Astrocyte (in vitro differentiated cells and primary cell): ENCODE measurements around the gene PCNA. TPM values are rescaled to one million over a fixed set of nuclear protein-coding genes. Genes with fewer than 3 reads are reported as not detected.

Source experiments
- DNase-seq: peaks from one replicate; pipeline ENCODE4 v3.0.0-alpha.2; 2010; ENCODE audit warnings: low read depth
- FAIRE-seq: peaks from 2 replicates; lab custom pipeline; 2011; peaks lifted over from hg19 to GRCh38; lab: Jason Lieb, UNC
- H2AFZ ChIP-seq: 2 replicates; pipeline ENCODE4 v1.6.0; 2012; ENCODE audit warnings: low read depth, low read length, inconsistent platforms
- H3K27ac ChIP-seq: 2 replicates; pipeline ENCODE4 v1.5.1; 2011; ENCODE audit warnings: low read depth, low read length, inconsistent platforms
- H3K27me3 ChIP-seq: 2 replicates; pipeline ENCODE4 v1.6.0; 2011; ENCODE audit warnings: low read length, inconsistent platforms; ENCODE audit not compliant: insufficient read depth
- H3K36me3 ChIP-seq: 2 replicates; pipeline ENCODE4 v1.5.1; 2011; ENCODE audit warnings: low read length, inconsistent platforms; ENCODE audit not compliant: insufficient read depth
- H3K4me1 ChIP-seq: 2 replicates; pipeline ENCODE4 v1.5.1; 2011; ENCODE audit warnings: low read length, inconsistent platforms; ENCODE audit not compliant: insufficient read depth
- H3K4me2 ChIP-seq: 2 replicates; pipeline ENCODE4 v1.6.0; 2012; ENCODE audit warnings: low read length, inconsistent platforms
- H3K4me3 ChIP-seq: 2 replicates; pipeline ENCODE4 v1.5.1; 2011; ENCODE audit warnings: low read depth, mild to moderate bottlenecking, low read length, inconsistent platforms; ENCODE audit not compliant: insufficient read depth
- H3K79me2 ChIP-seq: 2 replicates; pipeline ENCODE4 v1.6.0; 2012; ENCODE audit warnings: mild to moderate bottlenecking, low read length, inconsistent platforms; ENCODE audit not compliant: insufficient read depth
- H3K9ac ChIP-seq: 2 replicates; pipeline ENCODE4 v1.6.0; 2012; ENCODE audit warnings: mild to moderate bottlenecking, low read length, inconsistent platforms
- H3K9me3 ChIP-seq: 2 replicates; pipeline ENCODE4 v1.5.1; 2012; ENCODE audit warnings: low read depth, mild to moderate bottlenecking, low read length, inconsistent platforms; ENCODE audit not compliant: insufficient read depth
- H4K20me1 ChIP-seq: 2 replicates; pipeline ENCODE4 v1.6.0; 2012; ENCODE audit warnings: low read length, inconsistent platforms; ENCODE audit not compliant: insufficient read depth
- H3K27ac Mint-ChIP-seq: one replicate; pipeline ENCODE4 v1.8.0; 2021; ENCODE audit warnings: mild to moderate bottlenecking, mixed read lengths; ENCODE audit not compliant: unreplicated experiment
- H3K27me3 Mint-ChIP-seq: one replicate; pipeline ENCODE4 v1.8.0; 2021; ENCODE audit warnings: low read depth, mixed read lengths; ENCODE audit not compliant: unreplicated experiment
- H3K36me3 Mint-ChIP-seq: one replicate; pipeline ENCODE4 v1.8.0; 2021; ENCODE audit warnings: low read depth, mixed read lengths; ENCODE audit not compliant: unreplicated experiment
- H3K4me1 Mint-ChIP-seq: one replicate; pipeline ENCODE4 v1.8.0; 2021; ENCODE audit warnings: low read depth, mixed read lengths; ENCODE audit not compliant: unreplicated experiment
- H3K4me3 Mint-ChIP-seq: one replicate; pipeline ENCODE4 v1.8.0; 2021; ENCODE audit warnings: mild to moderate bottlenecking, moderate library complexity, mixed read lengths; ENCODE audit not compliant: unreplicated experiment
- H3K9me3 Mint-ChIP-seq: one replicate; pipeline ENCODE4 v1.8.0; 2021; ENCODE audit warnings: mild to moderate bottlenecking, mixed read lengths; ENCODE audit not compliant: unreplicated experiment
- EZH2 ChIP-seq: IDR thresholded peaks from 2 replicates; pipeline ENCODE4 v1.6.1; 2012; ENCODE audit warnings: mild to moderate bottlenecking, low read length, inconsistent platforms; ENCODE audit not compliant: insufficient read depth
- total RNA-seq: library from RNA; stranded (reverse); gene quantifications from 2 replicates; pipeline ENCODE4 v1.2.1, GENCODE V29; 2021
- TF ChIP-seq, protein P1 (sequence below): IDR thresholded peaks from 2 replicates; pipeline ENCODE4 v1.5.1; 2011; ENCODE audit warnings: low read depth, mild to moderate bottlenecking, inconsistent platforms, low read length, moderate library complexity; ENCODE audit not compliant: insufficient read depth

The PCNA gene
- total RNA-seq, 1 donor from 2014 or later, result 77.6 TPM

DNA sequence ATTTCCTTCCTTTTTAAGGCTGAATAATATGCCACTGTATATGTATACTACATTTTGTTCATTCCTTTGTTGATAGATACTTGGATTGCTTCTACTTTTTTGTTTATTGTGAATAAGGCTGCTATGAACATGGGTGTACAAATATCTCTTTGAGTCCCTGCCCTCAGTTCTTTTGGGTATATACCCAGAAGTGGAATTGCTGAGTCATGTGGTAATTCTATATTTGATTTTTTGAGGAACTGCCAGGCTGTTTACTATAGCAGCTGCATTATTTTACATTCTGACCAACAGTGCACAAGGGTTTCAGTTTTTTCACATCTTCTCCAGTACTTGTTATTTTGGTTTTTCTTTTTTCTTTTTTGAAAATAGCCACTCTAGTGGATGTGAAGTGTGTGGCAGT is 41.1 kb upstream of the PCNA start:
- peaks cover 3% of the 10 kb centered on the region for H3K36me3 Mint-ChIP-seq
- Histone ChIP-seq H3K9ac (no peak overlapping the region), H3K27me3 (no peaks in the 10 kb centered on the region), H4K20me1 (peaks cover 55% of the 10 kb centered on the region), H3K79me2 (peaks cover 55% of the 10 kb centered on the region), H3K4me3 (no peak overlapping the region), H3K27ac (no peak overlapping the region), H3K36me3 (no peaks in the 10 kb centered on the region), H3K4me1 (peaks cover 15% of the 10 kb centered on the region), H3K9me3 (no peaks in the 10 kb centered on the region), H3K4me2 (no peak overlapping the region), H2AFZ (no peak overlapping the region)
- H3K27ac Mint-ChIP-seq, result no peak overlapping the region
- no peak overlapping the region for H3K4me3 Mint-ChIP-seq
- peaks cover 19% of the 10 kb centered on the region for H3K4me1 Mint-ChIP-seq
- TF ChIP-seq, protein P1, sequence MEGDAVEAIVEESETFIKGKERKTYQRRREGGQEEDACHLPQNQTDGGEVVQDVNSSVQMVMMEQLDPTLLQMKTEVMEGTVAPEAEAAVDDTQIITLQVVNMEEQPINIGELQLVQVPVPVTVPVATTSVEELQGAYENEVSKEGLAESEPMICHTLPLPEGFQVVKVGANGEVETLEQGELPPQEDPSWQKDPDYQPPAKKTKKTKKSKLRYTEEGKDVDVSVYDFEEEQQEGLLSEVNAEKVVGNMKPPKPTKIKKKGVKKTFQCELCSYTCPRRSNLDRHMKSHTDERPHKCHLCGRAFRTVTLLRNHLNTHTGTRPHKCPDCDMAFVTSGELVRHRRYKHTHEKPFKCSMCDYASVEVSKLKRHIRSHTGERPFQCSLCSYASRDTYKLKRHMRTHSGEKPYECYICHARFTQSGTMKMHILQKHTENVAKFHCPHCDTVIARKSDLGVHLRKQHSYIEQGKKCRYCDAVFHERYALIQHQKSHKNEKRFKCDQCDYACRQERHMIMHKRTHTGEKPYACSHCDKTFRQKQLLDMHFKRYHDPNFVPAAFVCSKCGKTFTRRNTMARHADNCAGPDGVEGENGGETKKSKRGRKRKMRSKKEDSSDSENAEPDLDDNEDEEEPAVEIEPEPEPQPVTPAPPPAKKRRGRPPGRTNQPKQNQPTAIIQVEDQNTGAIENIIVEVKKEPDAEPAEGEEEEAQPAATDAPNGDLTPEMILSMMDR, result no peak
- TF ChIP-seq EZH2, result no peak
- no peak for FAIRE-seq
- DNase-seq, result no peak
- no peaks in the 10 kb centered on the region for H3K27me3 Mint-ChIP-seq
- no peaks in the 10 kb centered on the region for H3K9me3 Mint-ChIP-seq

DNA sequence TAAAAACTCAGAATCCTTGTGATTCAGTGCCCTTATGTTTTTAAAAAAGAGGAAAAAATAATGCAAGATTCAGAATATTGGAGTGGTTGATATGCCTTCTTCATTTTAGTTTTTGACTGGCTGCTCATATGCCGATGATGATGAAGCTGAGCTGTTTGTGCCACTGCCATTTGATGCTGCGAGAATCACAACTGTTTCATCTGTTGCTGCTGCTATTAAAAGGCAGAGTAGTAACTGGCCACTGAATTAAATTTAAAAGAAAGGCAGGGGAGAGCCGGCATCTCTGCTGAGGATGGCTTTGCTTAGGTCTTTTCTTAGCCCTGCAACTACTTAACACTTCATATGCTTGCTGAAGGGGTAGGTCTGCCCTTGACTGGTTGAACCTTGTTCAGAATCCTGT is 40.2 kb upstream of the PCNA start:
- Histone ChIP-seq H3K79me2 (peaks cover 55% of the 10 kb centered on the region), H3K4me3 (no peak overlapping the region), H3K27me3 (no peaks in the 10 kb centered on the region), H3K9ac (no peak overlapping the region), H3K27ac (no peak overlapping the region), H2AFZ (no peak overlapping the region), H3K36me3 (no peaks in the 10 kb centered on the region), H3K4me2 (no peak overlapping the region), H3K4me1 (peaks cover 17% of the 10 kb centered on the region), H3K9me3 (no peaks in the 10 kb centered on the region), H4K20me1 (peaks cover 49% of the 10 kb centered on the region)
- DNase-seq (no peak), FAIRE-seq (no peak)
- H3K27ac Mint-ChIP-seq, result no peak overlapping the region
- no peaks in the 10 kb centered on the region for H3K36me3 Mint-ChIP-seq
- H3K27me3 Mint-ChIP-seq, result no peaks in the 10 kb centered on the region
- TF ChIP-seq, protein P1, result no peak
- TF ChIP-seq EZH2, result no peak
- peaks cover 20% of the 10 kb centered on the region for H3K4me1 Mint-ChIP-seq
- no peaks in the 10 kb centered on the region for H3K9me3 Mint-ChIP-seq
- no peak overlapping the region for H3K4me3 Mint-ChIP-seq

DNA sequence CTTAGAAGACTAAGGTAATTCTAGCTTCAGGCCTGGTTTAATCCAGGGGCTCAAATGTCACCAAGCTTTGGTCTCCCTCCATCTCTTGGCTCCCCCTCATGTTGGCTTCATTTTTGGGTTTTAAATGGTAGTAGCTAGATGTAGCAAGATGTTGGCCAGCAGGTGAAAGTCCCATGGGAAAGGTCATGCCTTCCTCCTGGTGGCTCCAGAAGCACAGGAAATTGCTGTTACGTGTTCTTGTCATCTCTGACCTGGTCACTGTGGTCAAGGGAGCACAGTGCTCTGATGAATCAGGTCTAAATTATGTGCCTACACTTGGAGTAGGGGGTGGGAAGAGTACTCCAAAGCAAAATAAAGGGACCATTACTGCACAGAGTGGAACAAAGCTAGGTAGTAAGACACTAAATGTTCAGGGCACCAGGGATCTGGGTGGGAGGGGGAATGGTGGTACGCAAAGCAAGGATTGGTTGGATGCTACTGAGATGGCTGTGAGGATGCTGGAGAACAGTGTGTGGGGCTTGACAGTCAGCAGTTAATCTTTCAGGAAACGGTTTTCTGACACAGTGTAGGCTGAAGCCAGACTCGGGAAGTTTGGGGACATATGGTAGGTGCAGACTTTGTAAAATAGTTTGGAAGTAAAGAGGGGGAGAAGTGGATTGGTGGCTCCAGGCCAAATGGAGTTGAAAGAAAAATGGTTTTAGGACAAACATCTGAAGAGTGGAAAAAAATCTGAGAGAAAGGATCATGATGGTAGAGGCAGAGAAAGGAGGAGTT is 37.1 kb upstream of the PCNA start:
- H3K9me3 ChIP-seq, result no peaks in the 10 kb centered on the region
- peaks cover 60% of the 10 kb centered on the region for H3K79me2 ChIP-seq
- no peak overlapping the region for H3K4me3 ChIP-seq
- FAIRE-seq, result peak; percentile 32
- H3K9ac ChIP-seq, result no peak overlapping the region
- TF ChIP-seq, protein P1, result no peak
- TF ChIP-seq EZH2, result no peak
- DNase-seq, result peak; percentile 56
- no peaks in the 10 kb centered on the region for H3K27me3 Mint-ChIP-seq
- peaks cover 23% of the 10 kb centered on the region for H3K4me1 ChIP-seq
- no peaks in the 10 kb centered on the region for H3K27me3 ChIP-seq
- peak overlapping the region; percentile 55 for H3K4me2 ChIP-seq
- H3K36me3 ChIP-seq, result no peaks in the 10 kb centered on the region
- no peak overlapping the region for H2AFZ ChIP-seq
- peak overlapping the region; percentile 15 for H3K4me3 Mint-ChIP-seq
- peaks cover 3% of the 10 kb centered on the region for H3K36me3 Mint-ChIP-seq
- H3K27ac Mint-ChIP-seq, result no peak overlapping the region
- H3K4me1 Mint-ChIP-seq, result peaks cover 24% of the 10 kb centered on the region
- H4K20me1 ChIP-seq, result peaks cover 46% of the 10 kb centered on the region
- H3K27ac ChIP-seq, result no peak overlapping the region
- no peaks in the 10 kb centered on the region for H3K9me3 Mint-ChIP-seq
